Forelimb muscle (tissue), 1 donor: ENCODE data around the gene C2orf42. TPM values are rescaled to one million over a fixed set of nuclear protein-coding genes. Genes with fewer than 3 reads are reported as not detected.
A peak's percentile ranks its signal among the peaks of the same experiment; 100 is the strongest.
"Not testable (repeated sequence)": the region's sequence is repeated elsewhere in the genome, so short reads cannot be mapped to it uniquely, and the experiment has no call there.

Source experiments
- DNase-seq: peaks from one replicate; pipeline ENCODE4 v3.0.0-alpha.2; 2013; ENCODE audit warnings: low read depth
- polyA plus RNA-seq: library from polyadenylated mRNA; unstranded; fragments of 120-200 nt; gene quantifications from one replicate; pipeline ENCODE4 v1.2.1, GENCODE V29; 2013; ENCODE audit not compliant: insufficient read length

C2orf42 gene
- polyA plus RNA-seq, 1 donor: 9.0 TPM

- DNase-seq: peak; percentile 76
Observed at GRCh38 chr2:70104231-70105111, 86.3 kb downstream of the C2orf42 start.

- no peak for DNase-seq
Observed at GRCh38 chr2:70103531-70104061, 87.2 kb downstream of the C2orf42 start.

GRCh38 chr2:70102323-70102905 lies 88.4 kb downstream of the C2orf42 start:
- not testable (repeated sequence) for DNase-seq

GRCh38 chr2:70101686-70102085 lies 89.1 kb downstream of the C2orf42 start:
- not testable (repeated sequence) for DNase-seq

- no peak for DNase-seq
Observed at GRCh38 chr2:70101174-70101573, 89.6 kb downstream of the C2orf42 start.

Other genes with a start within 250 kb of the C2orf42 start
- 2.9 TPM for gene ASPRV1, start 229.4 kb downstream of the C2orf42 start, polyA plus RNA-seq
- gene PCBP1, start 103.5 kb downstream of the C2orf42 start, polyA plus RNA-seq: 268 TPM
- 176 TPM for gene TIA1, start 57.6 kb upstream of the C2orf42 start, polyA plus RNA-seq
- 28.7 TPM for gene PCYOX1, start 67.1 kb upstream of the C2orf42 start, polyA plus RNA-seq
- gene SNRPG, start 102.7 kb upstream of the C2orf42 start, polyA plus RNA-seq: 78.3 TPM
- gene FAM136A, start 111.0 kb upstream of the C2orf42 start, polyA plus RNA-seq: 41.8 TPM